GM12891 (cell line): ENCODE measurements around the gene EIPR1.

ENCODE experiments used
- POLR2A ChIP-seq: IDR thresholded peaks from 2 replicates; pipeline ENCODE4 v1.6.1; 2011; ENCODE audit warnings: low read depth, low read length, control low read depth
- POLR2AphosphoS5 ChIP-seq: IDR thresholded peaks from 2 replicates; pipeline ENCODE4 v1.6.1; 2011; ENCODE audit warnings: low read depth, low read length, control low read depth

GRCh38 chr2:3399381-3399780 is 21.8 kb upstream of the EIPR1 start:
- TF ChIP-seq POLR2A (no peak), POLR2AphosphoS5 (no peak)
